ENCODE data around the gene SMCO2.

GRCh38 chr12:27456618-27457017 lies 10.1 kb downstream of the SMCO2 start:
- TF ChIP-seq CTCF (IDR thresholded peaks at IDR 0.05), result no peak
- no peak for TF ChIP-seq POLR2AphosphoS5 (IDR thresholded peaks at IDR 0.05; ENCODE audit: low read depth, low read length)
- no peak for TF ChIP-seq SIN3A (IDR thresholded peaks at IDR 0.05; ENCODE audit: borderline replicate concordance, insufficient read depth, low read depth, low read length)
- no peak for TF ChIP-seq REST (IDR thresholded peaks at IDR 0.05; ENCODE audit: insufficient read depth in 1 of 2, low read depth in 2 of 2, low read length in 1 of 2)

All from Panc1 (cell line).